NCI-H2081 (cell line): ENCODE results near the gene PALB2.
A peak's percentile ranks its signal among the peaks of the same experiment; 100 is the strongest.

Experiments used
- DNase-seq, 2 experiments: peaks; one replicate each; lab custom pipeline; 2025; lab: John Stamatoyannopoulos, UW

PALB2 gene

GRCh38 chr16:23640931-23641765 lies at the start of gene PALB2, which contains the start of gene DCTN5:
Gene PALB2, minus strand, starts transcription at chr16:23641310. Its CDS starts 153 bp downstream, at chr16:23641157.
Gene DCTN5, plus strand, starts transcription at chr16:23641466. Its CDS starts 77 bp downstream, at chr16:23641543.
- DNase-seq: peak; percentile 91 to 96

DNA sequence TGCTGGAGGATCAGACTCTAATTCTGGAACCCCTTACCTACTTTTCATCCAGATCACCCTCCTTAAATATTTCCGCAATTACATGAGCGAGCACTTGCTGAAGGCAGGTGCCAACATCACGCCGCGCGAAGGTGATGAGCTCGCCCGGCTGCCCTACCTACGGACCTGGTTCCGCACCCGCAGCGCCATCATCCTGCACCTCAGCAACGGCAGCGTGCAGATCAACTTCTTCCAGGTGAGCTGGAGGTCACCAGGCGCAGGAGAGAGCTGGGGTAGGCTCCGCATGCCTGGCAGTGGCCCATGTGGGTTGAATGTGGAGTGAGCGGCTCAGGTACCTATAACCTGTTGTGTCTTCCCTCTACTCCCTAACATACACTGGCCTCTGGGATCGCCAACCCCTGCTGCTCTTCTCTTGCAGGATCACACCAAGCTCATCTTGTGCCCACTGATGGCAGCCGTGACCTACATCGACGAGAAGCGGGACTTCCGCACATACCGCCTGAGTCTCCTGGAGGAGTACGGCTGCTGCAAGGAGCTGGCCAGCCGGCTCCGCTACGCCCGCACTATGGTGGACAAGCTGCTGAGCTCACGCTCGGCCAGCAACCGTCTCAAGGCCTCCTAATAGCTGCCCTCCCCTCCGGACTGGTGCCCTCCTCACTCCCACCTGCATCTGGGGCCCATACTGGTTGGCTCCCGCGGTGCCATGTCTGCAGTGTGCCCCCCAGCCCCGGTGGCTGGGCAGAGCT lies 48.5 kb upstream of the PALB2 start:
- DNase-seq: no peak

- DNase-seq: no peak
These were observed 46.1 kb upstream of the PALB2 start for GRCh38 chr16:23687034-23687808.

DNA sequence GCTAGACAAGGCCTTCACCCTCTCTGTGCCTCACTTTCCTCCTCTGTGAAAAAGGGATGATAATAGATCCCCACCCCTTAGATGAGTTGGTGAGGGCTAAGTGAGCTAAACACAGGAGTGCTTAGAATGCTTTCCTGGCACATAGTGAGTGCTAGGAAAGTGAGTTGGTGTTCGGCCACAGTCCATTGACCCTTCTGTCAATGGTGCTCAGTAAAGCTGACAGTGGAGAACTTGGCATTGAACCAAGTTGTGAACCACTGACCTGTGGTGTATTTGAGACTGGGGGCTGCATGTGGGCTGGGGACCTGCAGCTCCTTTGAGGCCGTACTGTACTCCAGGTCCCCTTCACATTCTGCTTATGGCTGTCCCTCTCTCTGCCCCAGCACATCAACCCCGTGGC lies 42.4 kb upstream of the PALB2 start:
- no peak for DNase-seq

- no peak for DNase-seq
These were observed 41.1 kb upstream of the PALB2 start for GRCh38 chr16:23682181-23682580.

GRCh38 chr16:23679986-23680336 lies 38.9 kb upstream of the PALB2 start:
- no peak for DNase-seq

DNA sequence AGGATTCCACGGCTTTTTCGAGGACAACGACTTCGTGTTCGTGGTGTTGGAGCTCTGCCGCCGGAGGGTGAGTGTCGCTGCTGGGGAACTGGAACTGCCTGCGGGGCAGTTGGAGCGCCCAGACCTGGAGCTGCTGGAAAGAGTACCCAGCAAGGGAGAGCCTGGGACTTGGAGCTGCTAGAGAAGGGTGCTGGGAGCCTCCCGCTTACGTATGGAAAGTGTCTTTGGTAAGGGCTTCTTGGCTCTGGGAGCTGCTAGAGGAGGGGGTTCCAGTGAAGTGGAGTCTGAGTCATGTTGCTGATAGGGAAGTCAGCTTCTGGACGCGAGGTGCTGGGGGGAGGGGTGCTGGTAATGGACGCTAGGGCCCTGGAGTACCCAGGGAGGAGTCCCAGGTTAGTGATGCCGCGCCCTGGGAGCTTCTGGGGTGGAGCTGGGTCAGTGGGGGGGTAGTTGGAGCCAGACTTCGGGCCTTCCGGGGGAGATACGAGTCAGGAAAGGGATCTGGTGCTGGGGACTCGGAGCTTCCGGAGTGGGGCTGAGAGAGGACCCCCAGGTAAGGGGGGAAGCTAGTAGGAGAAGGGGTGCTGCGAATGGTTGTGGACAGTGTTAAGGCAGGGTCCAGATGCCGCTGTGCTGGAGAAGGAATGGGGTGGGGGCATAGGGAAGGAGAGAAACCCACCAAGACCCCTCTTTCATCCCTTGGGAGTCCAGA lies 38.3 kb upstream of the PALB2 start:
- DNase-seq: peak; percentile 18 to 38

GRCh38 chr16:23678430-23679273 lies 37.5 kb upstream of the PALB2 start, which contains the start of gene PLK1:
Gene PLK1, plus strand, starts transcription at chr16:23678889. Its CDS starts 44 bp downstream, at chr16:23678933.
- DNase-seq: peak; percentile 84 to 90

GRCh38 chr16:23676924-23677480 lies 35.9 kb upstream of the PALB2 start:
- DNase-seq: no peak

DNA sequence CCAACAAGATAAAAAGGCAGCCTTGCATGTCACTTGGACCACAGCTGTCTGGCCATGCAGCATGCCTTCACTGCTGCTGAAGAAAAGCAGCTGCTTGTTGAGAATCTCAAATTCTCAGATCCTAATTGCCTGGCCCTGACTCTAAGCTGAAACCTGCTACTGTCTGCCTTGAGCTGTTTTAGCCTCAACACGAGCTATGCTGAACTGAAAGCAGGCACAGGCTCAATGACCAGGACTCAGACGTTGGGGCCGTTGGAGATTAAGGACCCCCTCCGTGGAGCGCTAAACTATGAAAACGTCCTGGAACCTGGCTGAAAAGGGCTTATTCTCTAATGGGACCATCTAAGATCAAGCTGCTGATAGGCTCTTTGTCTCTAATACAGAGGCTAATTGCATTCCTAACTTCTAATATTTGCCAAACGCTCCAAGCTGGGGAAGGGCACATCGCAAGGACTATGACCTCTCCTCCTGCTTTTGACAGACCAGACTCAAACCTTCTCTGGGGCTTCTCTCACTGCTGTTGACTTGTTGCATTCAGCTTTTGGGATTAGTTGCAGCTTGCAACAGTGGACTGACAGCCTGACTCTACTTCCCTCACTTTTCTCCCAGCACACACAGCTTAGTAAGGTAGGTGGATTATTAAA lies 33.0 kb upstream of the PALB2 start:
- DNase-seq: no peak

- DNase-seq: no peak
These were observed 29.1 kb upstream of the PALB2 start for GRCh38 chr16:23670137-23670776.

GRCh38 chr16:23668873-23669272 lies 27.8 kb upstream of the PALB2 start:
- DNase-seq: no peak

- DNase-seq: no peak
These were observed 27.1 kb upstream of the PALB2 start for GRCh38 chr16:23668225-23668624.

DNA sequence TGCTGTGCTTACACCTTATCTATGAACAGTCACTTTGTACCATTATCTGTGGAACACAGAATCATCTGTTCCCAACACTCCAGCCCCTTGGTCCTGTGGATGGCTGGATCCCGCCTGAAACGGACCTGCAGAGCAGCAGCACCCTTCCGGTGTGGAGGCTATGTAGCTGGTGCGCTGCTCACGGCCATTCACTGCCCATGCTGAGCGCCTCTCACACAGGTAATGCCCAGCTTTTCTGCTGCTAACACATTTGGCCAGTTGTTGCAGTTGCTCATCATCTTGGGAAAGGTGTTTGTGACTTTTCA lies 26.2 kb upstream of the PALB2 start:
- no peak for DNase-seq

DNA sequence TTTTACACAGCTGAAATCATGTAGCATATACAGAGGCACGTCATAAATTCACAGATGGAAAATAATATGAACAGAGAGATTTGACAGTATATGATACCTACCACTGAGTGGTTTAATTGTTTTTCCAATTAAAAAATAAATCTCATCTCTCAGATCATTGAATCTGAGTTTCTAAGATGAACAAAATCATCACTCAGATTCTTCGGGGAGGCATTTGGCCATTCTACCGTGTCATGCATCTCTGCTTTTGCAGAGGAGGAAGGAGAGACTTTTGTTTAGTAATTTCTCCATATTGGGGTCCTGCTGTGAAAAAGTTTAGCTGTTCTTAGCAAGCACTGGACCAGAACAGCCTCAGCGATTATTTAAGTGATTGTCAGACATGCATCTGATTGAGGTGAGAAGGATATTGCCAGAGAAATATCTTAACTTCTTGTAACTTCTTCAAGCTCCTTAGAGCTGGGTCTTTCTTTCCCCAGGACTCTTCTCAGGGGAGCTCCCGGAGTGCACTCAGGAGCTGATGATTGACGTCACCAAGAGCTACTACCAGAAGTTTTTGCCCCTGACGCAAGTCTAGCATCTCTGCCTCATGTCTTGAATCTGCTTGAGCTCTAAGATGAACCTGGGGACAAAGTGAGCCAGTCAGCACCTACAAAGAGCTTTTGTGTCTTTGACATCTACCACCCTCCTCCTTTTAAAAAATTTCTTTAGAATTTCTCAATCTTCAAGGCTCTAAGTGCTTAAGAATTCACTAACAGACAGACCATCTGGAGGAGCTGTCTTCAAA lies 25.7 kb upstream of the PALB2 start:
- no peak for DNase-seq

DNA sequence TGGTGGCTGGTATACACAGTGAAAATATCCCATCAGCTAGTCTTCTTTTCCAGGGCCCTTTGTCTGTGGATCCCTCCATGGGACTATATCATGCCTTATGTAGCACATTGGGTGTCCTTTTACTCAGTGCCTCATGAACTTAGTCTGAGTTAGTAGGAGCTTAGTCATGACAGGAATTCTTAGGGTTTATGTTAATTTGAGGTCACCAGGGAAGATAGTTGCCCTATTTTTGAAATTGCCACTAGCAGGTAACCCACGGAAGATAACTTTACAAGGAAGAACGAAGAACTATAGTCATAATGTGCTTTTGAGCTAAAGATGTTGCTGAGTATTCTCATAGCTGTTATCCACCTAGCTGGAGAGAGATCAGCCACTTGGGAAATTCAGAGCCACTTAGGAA lies 22.8 kb upstream of the PALB2 start:
- DNase-seq: no peak

GRCh38 chr16:23651943-23652468 lies 10.9 kb upstream of the PALB2 start:
- DNase-seq: no peak

DNA sequence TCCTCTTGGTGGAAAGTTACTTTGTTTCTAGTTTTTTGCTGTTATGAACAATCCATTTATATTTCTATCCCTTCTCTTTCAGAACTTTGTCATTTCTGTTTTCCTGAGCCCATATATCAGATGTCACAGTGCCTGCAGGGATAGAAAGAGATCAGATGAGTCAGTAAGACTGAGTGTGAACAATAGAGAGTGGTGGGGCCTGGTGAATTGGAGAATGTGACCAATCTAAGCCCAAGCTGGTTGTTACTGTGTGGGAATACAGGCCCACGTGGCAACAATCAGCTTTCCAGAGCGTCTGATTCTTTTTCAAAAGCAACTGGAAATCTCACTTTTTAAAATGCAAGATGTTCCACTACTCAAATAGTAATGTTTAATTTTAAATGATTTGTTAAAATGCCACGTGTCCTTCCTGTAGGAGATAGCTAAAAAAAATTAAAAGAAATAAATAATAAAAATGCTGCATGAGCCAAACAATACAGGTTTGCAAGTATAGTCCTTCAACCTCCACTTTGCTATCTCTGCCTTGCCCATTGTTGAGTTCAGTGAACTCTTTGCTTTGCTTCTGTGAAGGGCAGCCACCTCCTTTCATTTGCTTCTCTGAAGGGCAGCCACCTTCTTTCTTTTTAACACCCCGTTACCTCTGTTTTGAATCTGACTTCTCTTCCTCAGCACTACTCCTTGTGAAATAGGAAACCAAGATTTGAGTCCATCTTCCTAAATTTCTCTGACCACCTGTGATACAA lies 9.7 kb upstream of the PALB2 start:
- DNase-seq: no peak
